ENCODE measurements around the gene ZDHHC7. TPM values are rescaled to one million over a fixed set of nuclear protein-coding genes. Genes with fewer than 3 reads are reported as not detected.

Gene ZDHHC7
- total and polyA plus RNA-seq, 11 donors, result 12.0 to 66.7 (median 43.9) TPM

DNA sequence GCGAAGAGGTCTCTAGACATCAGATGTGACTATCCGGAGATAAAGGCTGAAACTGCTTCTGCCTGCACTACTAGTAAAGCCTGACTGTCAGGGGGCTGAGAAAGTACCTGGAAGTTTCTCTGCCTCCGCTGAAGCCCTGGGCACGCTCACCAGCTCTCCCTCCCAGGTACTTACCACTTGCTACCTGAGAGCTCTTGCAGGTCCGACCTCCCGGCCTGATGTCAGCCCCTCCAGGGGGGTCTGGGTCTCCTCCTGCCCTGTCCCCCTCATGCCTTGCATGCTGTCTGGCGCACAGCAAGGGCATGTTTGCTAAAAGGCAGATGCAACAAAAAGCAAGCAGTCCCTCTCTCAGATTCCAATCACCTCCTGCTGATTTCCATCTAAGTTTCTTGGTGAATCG lies 17.4 kb downstream of the ZDHHC7 start:
- peaks cover 0 to 69% (median 46%) of the 10 kb centered on the region in 9 donors for H3K36me3 ChIP-seq
- H3K4me3 ChIP-seq, result no peak overlapping the region
- H3K27me3 ChIP-seq, result no peaks in the 10 kb centered on the region
- H3K9me3 ChIP-seq, result no peaks in the 10 kb centered on the region
- 92 to 94% (median 93%) methylated on average over 5 to 8 of the region's 8 CpGs for WGBS, 4 donors
- H3K4me1 ChIP-seq, result peaks cover 0 to 63% (median under 1%) of the 10 kb centered on the region in 12 donors
- peak overlapping the region in 2 of 12 donors; percentile 83 to 90 for H3K27ac ChIP-seq
- peak in 1 of 4 donors; percentile 23 for ATAC-seq
- TF ChIP-seq, protein P1, sequence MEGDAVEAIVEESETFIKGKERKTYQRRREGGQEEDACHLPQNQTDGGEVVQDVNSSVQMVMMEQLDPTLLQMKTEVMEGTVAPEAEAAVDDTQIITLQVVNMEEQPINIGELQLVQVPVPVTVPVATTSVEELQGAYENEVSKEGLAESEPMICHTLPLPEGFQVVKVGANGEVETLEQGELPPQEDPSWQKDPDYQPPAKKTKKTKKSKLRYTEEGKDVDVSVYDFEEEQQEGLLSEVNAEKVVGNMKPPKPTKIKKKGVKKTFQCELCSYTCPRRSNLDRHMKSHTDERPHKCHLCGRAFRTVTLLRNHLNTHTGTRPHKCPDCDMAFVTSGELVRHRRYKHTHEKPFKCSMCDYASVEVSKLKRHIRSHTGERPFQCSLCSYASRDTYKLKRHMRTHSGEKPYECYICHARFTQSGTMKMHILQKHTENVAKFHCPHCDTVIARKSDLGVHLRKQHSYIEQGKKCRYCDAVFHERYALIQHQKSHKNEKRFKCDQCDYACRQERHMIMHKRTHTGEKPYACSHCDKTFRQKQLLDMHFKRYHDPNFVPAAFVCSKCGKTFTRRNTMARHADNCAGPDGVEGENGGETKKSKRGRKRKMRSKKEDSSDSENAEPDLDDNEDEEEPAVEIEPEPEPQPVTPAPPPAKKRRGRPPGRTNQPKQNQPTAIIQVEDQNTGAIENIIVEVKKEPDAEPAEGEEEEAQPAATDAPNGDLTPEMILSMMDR (IDR thresholded peaks at IDR 0.05), result no peak
- no peak for TF ChIP-seq POLR2A (IDR thresholded peaks at IDR 0.05)
- intact Hi-C loops (cut with DNase I), result no loop called here
- peak in 1 of 5 donors; percentile 4 for DNase-seq

DNA sequence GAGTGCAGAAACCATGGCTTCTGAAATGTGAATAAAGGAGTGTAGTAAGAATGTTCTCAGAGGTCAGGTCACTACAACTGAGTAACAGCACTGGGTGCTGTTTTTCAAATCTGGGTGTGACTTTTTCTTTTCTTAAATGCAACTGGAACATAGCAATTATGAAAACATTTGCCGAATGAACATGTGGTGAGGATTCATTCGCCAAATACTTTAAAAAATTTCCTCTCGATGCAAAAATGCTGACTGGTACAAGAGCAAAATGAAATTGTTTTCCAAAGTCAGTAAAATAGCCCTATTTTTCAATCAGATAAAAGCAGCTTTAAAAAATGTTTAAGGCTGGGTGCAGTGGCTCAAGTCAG lies 18.6 kb downstream of the ZDHHC7 start:
- no peak for DNase-seq
- peak overlapping the region in 2 of 12 donors; percentile 38 to 83 for H3K27ac ChIP-seq
- TF ChIP-seq POLR2A (IDR thresholded peaks at IDR 0.05), result no peak
- TF ChIP-seq, protein P1 (IDR thresholded peaks at IDR 0.05), result no peak
- ATAC-seq, result no peak
- WGBS, 4 donors, result 87 to 95% (median 88%) methylated on average over 3 of the region's 3 CpGs
- no peaks in the 10 kb centered on the region for H3K9me3 ChIP-seq
- no peak overlapping the region for H3K4me3 ChIP-seq
- no peaks in the 10 kb centered on the region for H3K27me3 ChIP-seq
- H3K4me1 ChIP-seq, result peaks cover 0 to 52% (median 0%) of the 10 kb centered on the region in 12 donors
- H3K36me3 ChIP-seq, result peaks cover 0 to 82% (median 59%) of the 10 kb centered on the region in 9 donors
- intact Hi-C loops (cut with DNase I), result no loop called here

DNA sequence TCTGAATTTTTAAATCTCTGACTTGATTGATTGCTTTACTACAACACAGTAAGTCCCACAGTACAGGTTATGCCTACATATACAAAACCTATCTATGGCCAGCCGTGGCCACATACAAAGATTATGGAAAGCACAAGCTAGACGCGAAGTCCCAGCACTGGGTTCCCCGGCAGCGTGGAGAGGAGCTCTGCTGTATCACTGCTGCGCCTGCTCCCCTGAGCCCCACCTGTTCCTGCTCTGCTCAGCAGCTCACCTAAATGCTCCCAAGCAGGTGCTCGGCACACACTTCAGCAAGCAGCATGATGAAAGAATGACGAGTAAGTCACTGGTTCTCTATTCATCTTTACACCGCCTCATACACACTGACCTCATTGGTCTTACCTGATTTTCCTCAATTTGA lies 20.6 kb downstream of the ZDHHC7 start:
- peak in 1 of 5 donors; percentile 2 for DNase-seq
- H3K36me3 ChIP-seq, result peaks cover 0 to 96% (median 78%) of the 10 kb centered on the region in 9 donors
- H3K4me1 ChIP-seq, result peaks cover 0 to 57% (median 0%) of the 10 kb centered on the region in 12 donors
- ATAC-seq, result no peak
- no peak for TF ChIP-seq POLR2A (IDR thresholded peaks at IDR 0.05)
- TF ChIP-seq, protein P1 (IDR thresholded peaks at IDR 0.05), result no peak
- H3K4me3 ChIP-seq, result no peak overlapping the region
- H3K27ac ChIP-seq, result no peak overlapping the region
- intact Hi-C loops (cut with DNase I), result no loop called here
- WGBS, 4 donors, result 95 to 98% (median 95%) methylated on average over 9 of the region's 9 CpGs
- H3K27me3 ChIP-seq, result no peaks in the 10 kb centered on the region
- H3K9me3 ChIP-seq, result no peaks in the 10 kb centered on the region

DNA sequence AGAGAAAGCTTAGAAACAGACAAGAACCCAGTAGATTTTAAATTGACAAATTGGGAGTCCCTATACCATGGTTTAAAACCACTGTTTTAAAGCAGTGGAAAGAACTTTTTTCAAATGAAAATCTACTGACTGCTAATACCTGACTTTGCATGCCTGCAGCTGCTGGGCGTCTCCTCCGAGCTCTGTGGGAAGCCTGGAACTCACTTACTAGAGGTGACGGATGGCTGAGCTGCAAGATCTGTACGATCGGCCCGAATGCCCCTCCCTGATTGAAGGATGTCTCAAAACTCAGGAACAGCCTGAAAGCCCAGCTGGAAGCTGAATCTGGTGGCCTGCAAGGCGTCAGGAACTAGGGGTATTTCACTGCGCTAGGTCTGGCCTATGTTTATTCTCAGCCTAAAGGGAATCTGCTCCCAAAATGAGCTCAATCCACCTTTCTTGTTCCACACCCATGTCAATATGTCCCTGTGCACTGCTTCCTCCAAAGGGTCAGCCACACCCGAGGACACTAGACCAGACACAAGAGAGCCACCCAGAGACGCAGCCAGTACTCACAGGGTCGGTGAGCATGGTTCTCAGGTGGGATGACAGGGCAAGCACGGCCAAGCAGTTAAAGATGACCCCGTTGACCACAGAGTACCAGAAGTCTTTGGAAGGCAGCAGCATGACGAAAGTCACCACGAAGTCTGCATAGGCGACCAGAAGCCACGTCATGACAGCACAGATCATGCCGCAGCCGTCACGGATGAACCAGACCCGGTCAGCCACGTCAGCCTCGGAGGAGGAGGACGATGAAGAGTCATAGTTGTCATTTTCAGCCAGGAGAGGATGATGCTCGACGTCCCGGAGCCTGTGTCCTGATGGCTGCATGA lies 21.4 kb downstream of the ZDHHC7 start:
- TF ChIP-seq, protein P1 (IDR thresholded peaks at IDR 0.05), result no peak
- no peak for TF ChIP-seq POLR2A (IDR thresholded peaks at IDR 0.05)
- intact Hi-C loops (cut with DNase I), result loop anchor here in 1 of 10 donors (10.0 kb wide), 1 partner anchor 95 kb away; no protein-coding TSS in a partner anchor
- H3K9me3 ChIP-seq, result no peaks in the 10 kb centered on the region
- no peak overlapping the region for H3K4me3 ChIP-seq
- H3K27me3 ChIP-seq, result no peaks in the 10 kb centered on the region
- peak in 1 of 5 donors; percentile 8 for DNase-seq
- WGBS, 4 donors, result 87 to 90% (median 89%) methylated on average over 27 of the region's 27 CpGs
- no peak for ATAC-seq
- peaks cover 0 to 94% (median 76%) of the 10 kb centered on the region in 9 donors for H3K36me3 ChIP-seq
- no peak overlapping the region for H3K27ac ChIP-seq
- H3K4me1 ChIP-seq, result peaks cover 0 to 57% (median 0%) of the 10 kb centered on the region in 12 donors

All from heart left ventricle (tissue), 16 donors.